Activated CD4-positive, alpha-beta T cell treated with anti-CD3 and anti-CD28 coated beads for 36 hours (primary cell): ENCODE data around the gene SLC28A1. TPM values are rescaled to one million over a fixed set of nuclear protein-coding genes. Genes with fewer than 3 reads are reported as not detected.
"Not testable (repeated sequence)": the region's sequence is repeated elsewhere in the genome, so short reads cannot be mapped to it uniquely, and the experiment has no call there.

Experiments
- ATAC-seq: fragments of 200-7000 bp; cut with Tn5 transposase; one replicate; pipeline ENCODE4 v1.10.0; 2021; ENCODE audit warnings: mild to moderate bottlenecking, moderate library complexity
- CTCF ChIA-PET: fragments of 350-600 bp; sonication (Branson Sonifier 250); formaldehyde crosslinking; loops from one replicate; lab custom pipeline; 2021; ENCODE audit warnings: antibody characterized with exemption; lab: Charles Lee
- POLR2A ChIA-PET: fragments of 350-600 bp; sonication (Branson Sonifier 250); formaldehyde crosslinking; loops from one replicate; lab custom pipeline; 2021; ENCODE audit warnings: antibody characterized with exemption, inconsistent platforms; lab: Charles Lee
- DNase-seq: peaks from one replicate; pipeline ENCODE4 v3.0.0-alpha.2; 2020
- H3K27ac Mint-ChIP-seq: one replicate; pipeline ENCODE4 v1.8.0; 2021; ENCODE audit warnings: mixed read lengths
- H3K27me3 Mint-ChIP-seq: one replicate; pipeline ENCODE4 v1.8.0; 2021; ENCODE audit warnings: mixed read lengths
- H3K36me3 Mint-ChIP-seq: one replicate; pipeline ENCODE4 v1.8.0; 2021; ENCODE audit warnings: low read depth, mixed read lengths
- H3K4me1 Mint-ChIP-seq: one replicate; pipeline ENCODE4 v1.8.0; 2021; ENCODE audit warnings: mixed read lengths
- H3K4me3 Mint-ChIP-seq: one replicate; pipeline ENCODE4 v1.8.0; 2021; ENCODE audit warnings: mild to moderate bottlenecking, moderate library complexity, mixed read lengths
- H3K9me3 Mint-ChIP-seq: one replicate; pipeline ENCODE4 v1.8.0; 2021; ENCODE audit warnings: low read depth, mixed read lengths
- intact Hi-C, 2 experiments: fragments of 100-400 bp; cut with DNase I in 1 of 2; cut with micrococcal nuclease in 1 of 2; formaldehyde crosslinking; loops; one replicate each; pipeline versions ENCODE4 v1.14.2 to v1.15.1; 2022 to 2024; cut with DNase I, micrococcal nuclease
- total RNA-seq, 2 experiments: library from RNA; stranded (reverse); gene quantifications; one replicate each; pipeline ENCODE4 v1.2.3, GENCODE V29; 2021

Gene SLC28A1
- total RNA-seq, 2 experiments from 2014 or later, result not detected

DNA sequence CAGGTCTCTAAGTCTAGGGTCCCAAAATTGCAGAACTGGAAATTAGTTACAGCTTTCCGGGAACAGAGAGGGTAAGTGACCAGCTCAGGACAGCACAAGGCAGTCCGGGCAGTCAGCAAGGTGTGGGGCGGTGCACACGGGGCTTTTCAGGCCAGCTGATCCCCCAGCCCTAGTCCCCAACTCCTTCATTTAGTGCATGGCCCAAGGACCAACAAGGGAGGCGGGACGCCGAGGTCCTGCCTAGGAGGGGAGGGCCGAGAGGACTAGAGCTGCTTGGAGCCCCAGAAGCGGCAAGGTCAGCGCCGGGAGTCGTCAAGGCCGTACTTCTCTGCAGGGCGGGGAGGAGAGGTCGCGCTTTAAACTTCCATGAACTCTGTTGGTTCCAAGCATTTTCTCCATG, 95.2 kb downstream of the SLC28A1 start:
- H3K4me1 Mint-ChIP-seq, result peaks cover 29% of the 10 kb centered on the region
- peaks cover 5% of the 10 kb centered on the region for H3K36me3 Mint-ChIP-seq
- DNase-seq (no peak), ATAC-seq (no peak)
- no peaks in the 10 kb centered on the region for H3K9me3 Mint-ChIP-seq
- ChIA-PET CTCF (interaction anchor here (0.7 to 1.8 kb wide), 5 partner anchors 9 to 349 kb away, joined by 3 to 4 read pairs (median 3); no protein-coding TSS in a partner anchor), POLR2A (no interaction called here)
- H3K27ac Mint-ChIP-seq, result peak overlapping the region; percentile 90
- peak overlapping the region; percentile 84 for H3K4me3 Mint-ChIP-seq
- intact Hi-C loops, result loop anchor here (1.0 to 10.0 kb wide), 6 partner anchors 65 to 815 kb away; partner anchors contain the start of genes AKAP13 (in 1 of the 2) and KLHL25 (in 1 of the 2)
- H3K27me3 Mint-ChIP-seq, result no peaks in the 10 kb centered on the region

DNA sequence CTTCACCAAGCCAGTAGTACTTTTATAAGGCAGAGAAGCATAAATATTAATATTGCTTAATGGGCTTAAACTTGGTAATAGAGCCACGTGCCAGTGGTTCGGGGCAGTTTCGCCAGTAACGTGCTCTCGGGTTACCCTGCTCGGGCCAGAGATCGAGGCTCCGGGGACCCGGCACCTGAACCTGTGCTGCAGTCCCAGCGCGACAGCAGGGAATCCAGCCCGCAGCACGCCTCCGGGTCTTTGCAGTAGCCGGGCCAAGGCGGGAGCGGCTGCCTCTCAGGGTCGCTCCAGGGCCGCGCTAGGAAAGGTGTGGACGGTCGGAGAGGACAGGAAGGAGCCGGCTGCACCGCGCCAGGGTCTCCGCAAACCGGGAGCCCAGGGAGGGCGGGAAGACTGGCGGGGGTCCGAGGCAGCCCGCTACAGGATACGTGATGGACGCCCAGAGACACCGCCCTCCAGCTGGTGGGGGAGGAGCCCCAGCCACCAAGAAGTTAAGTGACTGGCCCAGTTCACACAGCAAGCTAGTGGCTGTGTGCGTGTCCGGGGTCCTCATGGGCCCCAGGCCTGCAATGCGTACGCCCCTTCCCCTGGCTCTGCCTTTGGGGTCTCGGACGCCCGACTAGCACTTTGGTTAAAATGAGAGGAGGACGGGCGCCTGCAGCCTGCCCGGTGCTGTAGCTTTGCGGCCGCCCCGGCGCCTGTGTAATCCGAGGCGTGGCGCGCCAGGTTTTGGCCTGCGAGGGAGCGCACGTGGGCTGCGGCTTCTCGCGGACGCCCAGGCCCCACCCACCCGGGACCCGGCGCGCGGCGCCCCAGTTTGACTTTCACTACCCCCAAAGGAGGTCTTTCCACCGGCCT, 96.0 kb downstream of the SLC28A1 start:
- Mint-ChIP-seq H3K36me3 (peaks cover 5% of the 10 kb centered on the region), H3K27me3 (no peaks in the 10 kb centered on the region), H3K4me1 (peaks cover 37% of the 10 kb centered on the region), H3K9me3 (no peaks in the 10 kb centered on the region), H3K27ac (peak overlapping the region; percentile 90), H3K4me3 (peak overlapping the region; percentile 84)
- DNase-seq (peak; percentile 91), ATAC-seq (peak; percentile 73)
- ChIA-PET POLR2A (interaction anchor here (0.5 to 1.4 kb wide), 6 partner anchors 12 to 349 kb away, joined by 4 to 6 read pairs (median 4); partner anchors contain the start of gene WDR73), CTCF (interaction anchor here (0.6 to 1.8 kb wide), 15 partner anchors 8 to 393 kb away, joined by 3 to 5 read pairs (median 3); partner anchors contain the start of gene WDR73)
- intact Hi-C loops, result loop anchor here (1.0 to 10.0 kb wide), 12 partner anchors 12 to 814 kb away; partner anchors contain the start of genes AKAP13 (in 1 of the 2), KLHL25 (in 1 of the 2), SEC11A (in 1 of the 2) and WDR73 (in 1 of the 2)

DNA sequence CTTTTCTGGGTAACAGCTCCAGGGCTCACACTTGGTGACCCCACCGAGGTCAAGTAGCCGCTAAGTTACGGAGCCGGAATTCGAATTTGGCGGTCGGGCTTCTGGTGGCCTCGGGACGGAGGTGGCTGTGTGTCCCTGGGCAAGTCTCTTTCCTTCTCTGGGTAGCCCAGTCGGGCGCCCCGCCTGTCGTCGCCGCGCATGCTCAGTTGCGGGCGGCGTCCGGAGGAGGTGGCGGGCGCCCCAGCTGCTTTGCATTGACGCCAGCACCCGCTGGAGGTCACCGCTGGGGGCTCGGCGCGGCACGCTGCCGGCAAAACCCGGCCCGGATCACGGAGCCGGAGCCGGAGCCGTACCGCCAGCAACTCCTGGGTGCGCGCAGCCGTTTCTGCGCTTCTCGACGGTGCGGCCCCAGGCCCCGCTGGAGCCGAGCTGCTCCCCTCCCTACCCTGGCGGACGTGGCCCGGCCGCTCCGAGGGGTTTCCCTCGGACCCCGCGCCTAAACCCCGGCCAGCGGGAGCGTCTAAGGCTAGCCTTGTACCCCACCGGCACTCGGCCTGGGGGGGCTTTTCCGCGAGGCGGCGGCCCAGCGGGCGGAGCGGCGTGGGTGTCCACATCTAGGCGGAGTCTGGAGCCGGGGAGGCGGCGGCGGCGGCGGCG, 96.7 kb downstream of the SLC28A1 start:
- intact Hi-C loops, result loop anchor here in 1 of 2 experiments (1.0 to 10.0 kb wide), 10 partner anchors 11 to 814 kb away; partner anchors contain the start of genes AKAP13, KLHL25, SEC11A and WDR73
- H3K9me3 Mint-ChIP-seq, result no peaks in the 10 kb centered on the region

DNA sequence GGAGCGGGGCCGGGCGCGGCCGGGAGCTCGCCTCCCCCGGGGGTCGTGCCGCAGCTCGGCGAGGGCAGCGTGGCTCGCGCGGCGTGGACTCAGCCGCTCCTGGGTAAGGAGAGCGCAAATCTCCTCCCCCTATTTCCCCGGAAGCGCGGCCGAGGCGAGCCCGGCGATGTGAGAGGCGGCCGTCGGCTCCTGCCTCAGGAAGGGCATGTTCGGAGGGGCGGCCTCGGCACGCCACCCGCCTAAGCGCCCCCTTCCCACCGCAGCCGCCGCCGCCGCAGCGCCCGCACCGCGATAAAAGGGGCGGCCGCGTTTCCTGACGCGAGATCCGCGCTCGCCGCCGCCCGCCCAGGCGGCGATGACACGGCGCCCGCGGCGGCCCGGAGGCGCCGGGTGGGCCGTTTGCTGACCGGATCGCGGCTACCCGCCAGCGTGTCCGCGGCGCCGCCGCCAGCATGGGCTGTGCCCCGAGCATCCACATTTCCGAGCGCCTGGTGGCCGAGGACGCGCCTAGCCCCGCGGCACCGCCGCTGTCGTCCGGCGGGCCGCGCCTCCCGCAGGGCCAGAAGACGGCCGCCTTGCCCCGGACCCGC, 97.3 kb downstream of the SLC28A1 start, which contains the start of gene PDE8A:
Gene PDE8A (plus strand): TSS at position 146 of the 590 bp plus-strand sequence. CDS start 307 bp downstream, at position 453.
- peak within 1 kb of the TSS; percentile 96 for H3K4me3 Mint-ChIP-seq
- CTCF ChIA-PET, result interaction anchor here (0.6 to 1.8 kb wide), 7 partner anchors 8 to 394 kb away, joined by 3 to 4 read pairs (median 4); no protein-coding TSS in a partner anchor
- H3K27me3 Mint-ChIP-seq, result no peaks in the 10 kb centered on the region
- H3K4me1 Mint-ChIP-seq, result peaks cover 49% of the 10 kb centered on the region
- DNase-seq (peak; percentile 70), ATAC-seq (peak; percentile 2)
- H3K36me3 Mint-ChIP-seq, result peaks cover 5% of the 10 kb centered on the region
- intact Hi-C loops, result loop anchor here in 1 of 2 experiments (1.0 to 10.0 kb wide), 10 partner anchors 10 to 813 kb away; partner anchors contain the start of genes AKAP13, KLHL25, SEC11A and WDR73
- POLR2A ChIA-PET, result interaction anchor here (0.6 to 1.4 kb wide), 3 partner anchors 92 to 350 kb away, joined by 3 to 5 read pairs (median 4); no protein-coding TSS in a partner anchor
- no peaks in the 10 kb centered on the region for H3K9me3 Mint-ChIP-seq
- peak within 1 kb of the TSS; percentile 99 for H3K27ac Mint-ChIP-seq

More for the DNA sequence above, 96.7 kb downstream of the SLC28A1 start:
- ATAC-seq, result peak; percentile 80
- peaks cover 5% of the 10 kb centered on the region for H3K36me3 Mint-ChIP-seq
- ChIA-PET CTCF (interaction anchor here (0.6 to 1.8 kb wide), 13 partner anchors 8 to 394 kb away, joined by 3 to 5 read pairs (median 4); partner anchors contain the start of gene WDR73), POLR2A (interaction anchor here (0.5 to 1.4 kb wide), 7 partner anchors 11 to 350 kb away, joined by 3 to 6 read pairs (median 4); partner anchors contain the start of gene WDR73)
- H3K27ac Mint-ChIP-seq, result peak overlapping the region; percentile 89
- H3K4me3 Mint-ChIP-seq, result peak overlapping the region; percentile 84
- no peaks in the 10 kb centered on the region for H3K27me3 Mint-ChIP-seq
- peaks cover 43% of the 10 kb centered on the region for H3K4me1 Mint-ChIP-seq
- DNase-seq, result peak; percentile 97

DNA sequence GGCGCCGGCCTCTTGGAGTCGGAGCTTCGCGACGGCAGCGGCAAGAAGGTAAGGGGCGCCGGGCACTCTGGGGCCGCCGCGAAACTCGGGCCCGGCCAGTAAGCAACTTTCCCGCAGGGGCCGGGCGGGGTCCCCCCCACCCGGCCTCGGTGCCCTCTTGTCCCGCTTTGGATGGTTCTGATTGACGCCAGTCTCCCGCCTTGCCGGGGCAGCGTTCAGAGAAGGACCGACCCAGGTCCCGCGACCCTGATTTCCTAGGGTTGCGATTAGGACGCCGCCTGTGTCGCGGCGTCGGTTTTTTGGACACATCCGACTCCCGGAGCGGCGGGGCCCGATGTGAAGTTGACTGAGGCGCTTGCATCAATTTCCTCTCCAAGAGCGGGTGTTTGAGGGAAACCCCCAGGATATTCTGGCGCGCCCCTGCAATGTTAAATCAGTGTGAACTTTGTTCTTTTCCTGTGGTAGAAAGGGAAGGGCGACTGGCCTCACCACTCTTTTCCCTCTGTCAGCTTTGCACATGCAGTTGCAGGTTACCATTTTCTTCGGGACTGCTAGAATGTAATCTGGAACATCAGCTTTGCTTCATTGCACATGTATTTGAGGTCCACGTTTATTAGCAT, 97.9 kb downstream of the SLC28A1 start:
- DNase-seq (peak; percentile 80), ATAC-seq (no peak)
- Mint-ChIP-seq H3K27ac (peak overlapping the region; percentile 99), H3K4me1 (peaks cover 53% of the 10 kb centered on the region), H3K36me3 (peaks cover 5% of the 10 kb centered on the region), H3K4me3 (peak overlapping the region; percentile 96), H3K9me3 (no peaks in the 10 kb centered on the region), H3K27me3 (no peaks in the 10 kb centered on the region)
- intact Hi-C loops, result loop anchor here in 1 of 2 experiments (5.0 to 10.0 kb wide), 2 partner anchors 402 to 600 kb away; partner anchors contain the start of gene AKAP13
- CTCF ChIA-PET, result no interaction called here
- POLR2A ChIA-PET, result no interaction called here

DNA sequence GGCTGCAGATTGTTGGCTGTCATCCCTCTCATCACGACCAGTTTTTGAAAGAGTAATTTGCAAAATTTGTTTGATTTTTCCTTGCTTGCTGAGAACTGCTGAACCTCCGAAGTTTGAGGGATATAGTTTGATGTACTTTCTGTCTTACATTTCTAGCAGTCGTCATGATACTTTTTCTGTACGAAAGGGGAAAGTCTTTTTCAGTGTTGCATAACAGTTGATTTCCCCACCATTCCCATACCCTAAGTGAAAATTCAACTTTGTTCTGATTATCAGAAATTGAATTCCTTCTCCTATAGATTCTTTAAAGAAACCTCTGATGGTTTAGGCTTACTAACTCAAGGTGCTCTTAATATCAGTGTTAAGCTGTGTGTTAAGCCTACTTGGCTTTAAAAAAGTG, 98.8 kb downstream of the SLC28A1 start:
- DNase-seq, result no peak
- ATAC-seq, result no peak
- CTCF ChIA-PET, result no interaction called here
- intact Hi-C loops, result loop anchor here in 1 of 2 experiments (5.0 to 10.0 kb wide), 2 partner anchors 402 to 599 kb away; partner anchors contain the start of gene AKAP13
- Mint-ChIP-seq H3K36me3 (peaks cover 5% of the 10 kb centered on the region), H3K27me3 (no peaks in the 10 kb centered on the region), H3K9me3 (no peaks in the 10 kb centered on the region), H3K4me3 (peak overlapping the region; percentile 96), H3K4me1 (peaks cover 58% of the 10 kb centered on the region), H3K27ac (peak overlapping the region; percentile 3)
- POLR2A ChIA-PET, result no interaction called here

DNA sequence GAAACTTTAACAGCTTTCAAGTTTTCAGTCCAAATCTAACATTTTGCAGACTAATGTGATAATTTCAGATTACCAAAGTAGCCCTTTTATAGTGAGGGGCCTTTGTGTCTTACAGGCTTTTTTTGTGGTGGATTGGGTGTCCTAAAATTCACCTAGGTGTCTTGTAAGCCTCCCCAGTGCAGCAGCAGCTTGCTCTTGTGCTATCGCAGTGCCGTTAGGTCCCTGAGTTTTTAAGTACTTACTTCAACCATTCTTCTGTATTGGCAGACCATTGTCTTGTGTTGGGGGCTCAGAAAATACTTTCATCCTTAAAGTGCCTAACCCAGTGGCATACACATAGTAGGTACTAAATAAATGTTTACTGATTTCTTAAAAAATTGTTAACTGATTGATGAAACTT, 99.2 kb downstream of the SLC28A1 start:
- no peaks in the 10 kb centered on the region for H3K9me3 Mint-ChIP-seq
- peak overlapping the region; percentile 96 for H3K4me3 Mint-ChIP-seq
- no peaks in the 10 kb centered on the region for H3K27me3 Mint-ChIP-seq
- DNase-seq, result no peak
- ATAC-seq, result no peak
- peaks cover 5% of the 10 kb centered on the region for H3K36me3 Mint-ChIP-seq
- H3K27ac Mint-ChIP-seq, result peak overlapping the region; percentile 60
- ChIA-PET CTCF (no interaction called here), POLR2A (no interaction called here)
- peaks cover 62% of the 10 kb centered on the region for H3K4me1 Mint-ChIP-seq
- intact Hi-C loops, result loop anchor here in 1 of 2 experiments (5.0 to 10.0 kb wide), 2 partner anchors 401 to 599 kb away; partner anchors contain the start of gene AKAP13

DNA sequence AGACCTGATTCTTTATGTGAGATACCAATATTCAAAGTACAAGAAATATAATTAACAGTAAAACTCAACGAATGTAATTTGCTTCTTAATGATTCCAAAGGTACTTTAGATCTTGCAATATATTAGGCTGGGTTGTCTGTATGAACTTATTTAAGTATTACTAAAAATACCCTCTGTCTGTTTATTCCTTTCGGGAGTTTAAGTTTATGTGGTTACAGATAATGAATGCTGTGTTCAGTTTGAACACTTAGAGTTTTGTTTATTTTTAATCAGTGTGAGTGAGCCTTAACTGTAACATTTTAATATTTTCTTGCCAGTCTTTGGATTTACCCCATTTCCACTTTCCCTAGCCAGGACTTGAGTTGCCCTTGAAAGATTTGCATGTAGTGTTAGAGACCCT, 100.7 kb downstream of the SLC28A1 start:
- H3K27me3 Mint-ChIP-seq, result no peaks in the 10 kb centered on the region
- CTCF ChIA-PET, result no interaction called here
- peaks cover 6% of the 10 kb centered on the region for H3K36me3 Mint-ChIP-seq
- no peak overlapping the region for H3K27ac Mint-ChIP-seq
- POLR2A ChIA-PET, result no interaction called here
- H3K4me1 Mint-ChIP-seq, result peaks cover 66% of the 10 kb centered on the region
- no peak for ATAC-seq
- no peaks in the 10 kb centered on the region for H3K9me3 Mint-ChIP-seq
- intact Hi-C loops, result loop anchor here (5.0 to 10.0 kb wide), 2 partner anchors 87 to 400 kb away; partner anchors contain the start of gene AKAP13 (in 1 of the 2)
- no peak for DNase-seq
- H3K4me3 Mint-ChIP-seq, result no peak overlapping the region

DNA sequence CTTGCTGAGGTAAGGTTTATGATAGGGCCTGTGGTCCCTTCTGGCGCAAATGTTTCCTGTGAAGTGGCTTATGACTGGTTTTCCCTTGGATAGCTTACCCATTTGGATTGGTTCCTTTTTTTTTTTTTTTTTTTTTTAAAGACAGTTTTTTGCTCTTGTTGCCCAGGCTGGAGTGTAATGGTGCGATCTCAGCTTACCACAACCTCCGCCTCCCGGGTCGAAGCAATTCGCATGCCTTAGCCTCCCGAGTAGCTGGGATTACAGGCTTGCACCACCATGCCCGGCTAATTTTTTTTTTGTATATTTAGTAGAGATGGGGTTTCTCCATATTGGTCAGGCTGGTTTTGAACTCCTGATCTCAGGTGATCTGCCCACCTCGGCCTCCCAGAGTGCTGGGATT, 102.9 kb downstream of the SLC28A1 start:
- H3K4me1 Mint-ChIP-seq, result peaks cover 85% of the 10 kb centered on the region
- ATAC-seq, H3K36me3 Mint-ChIP-seq, H3K27me3 Mint-ChIP-seq, H3K4me3 Mint-ChIP-seq, H3K27ac Mint-ChIP-seq, DNase-seq, H3K9me3 Mint-ChIP-seq: not testable (repeated sequence)
- POLR2A ChIA-PET, result interaction anchor here (0.6 to 0.7 kb wide), 2 partner anchors 425 to 446 kb away, joined by 9 to 11 read pairs; no protein-coding TSS in a partner anchor
- intact Hi-C loops, result loop anchor here (5.0 to 10.0 kb wide), 2 partner anchors 85 to 397 kb away; partner anchors contain the start of gene AKAP13 (in 1 of the 2)
- CTCF ChIA-PET, result interaction anchor here (0.7 to 1.7 kb wide), 6 partner anchors 9 to 86 kb away, joined by 3 to 7 read pairs (median 4); no protein-coding TSS in a partner anchor
